Fibroblast of mammary gland (primary cell): ENCODE measurements around the gene VEPH1.
A peak's percentile ranks its signal among the peaks of the same experiment; 100 is the strongest.

Source experiments
- DNase-seq: peaks from one replicate; pipeline ENCODE4 v3.0.0-alpha.2; 2010; ENCODE audit warnings: low read depth
- H3K4me3 ChIP-seq: 2 replicates; pipeline ENCODE4 v1.5.1; 2011; ENCODE audit warnings: low read depth, mild to moderate bottlenecking, low read length, moderate library complexity; ENCODE audit not compliant: control insufficient read depth
- CTCF ChIP-seq: conservative IDR thresholded peaks from 2 replicates; pipeline ENCODE4 v1.5.1; 2011; ENCODE audit warnings: low read depth, low read length, inconsistent platforms; ENCODE audit not compliant: control insufficient read depth, insufficient read depth

VEPH1 gene

DNA sequence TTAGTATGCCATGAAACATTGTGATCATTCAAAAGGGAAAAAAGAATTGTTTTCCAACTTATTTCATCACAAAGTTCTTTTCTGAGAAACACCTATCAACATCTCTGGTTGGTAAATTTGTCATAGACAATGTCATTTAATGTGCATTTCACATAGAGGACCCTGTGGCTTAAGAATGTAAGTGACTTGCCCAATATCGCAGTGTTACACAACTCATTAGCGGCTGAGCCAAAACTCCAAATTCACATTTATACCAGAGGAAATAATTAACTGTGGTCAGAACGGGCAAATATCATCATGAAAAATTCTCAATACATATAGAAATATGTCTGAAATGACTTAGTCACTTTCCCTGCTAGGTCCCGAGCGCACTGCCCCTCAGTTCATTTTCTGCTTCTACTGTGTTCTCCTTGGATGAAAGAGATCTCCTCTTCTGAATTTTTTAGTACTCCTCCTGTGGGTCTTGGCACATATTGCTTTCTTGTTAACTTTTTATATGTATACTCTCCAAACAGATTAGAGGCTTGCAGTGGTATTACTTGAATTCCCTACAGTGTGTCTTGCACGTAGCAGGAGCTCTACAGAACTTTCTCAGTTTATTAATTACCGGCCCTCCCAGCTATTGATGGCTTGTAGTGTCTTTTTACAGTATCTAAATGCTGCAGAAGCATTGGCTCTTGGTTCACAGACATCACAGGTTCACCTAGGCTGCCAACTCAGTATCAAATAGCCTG, 33.5 kb downstream of the VEPH1 start:
- no peak for DNase-seq
- no peak overlapping the region for H3K4me3 ChIP-seq
- TF ChIP-seq CTCF, result no peak

DNA sequence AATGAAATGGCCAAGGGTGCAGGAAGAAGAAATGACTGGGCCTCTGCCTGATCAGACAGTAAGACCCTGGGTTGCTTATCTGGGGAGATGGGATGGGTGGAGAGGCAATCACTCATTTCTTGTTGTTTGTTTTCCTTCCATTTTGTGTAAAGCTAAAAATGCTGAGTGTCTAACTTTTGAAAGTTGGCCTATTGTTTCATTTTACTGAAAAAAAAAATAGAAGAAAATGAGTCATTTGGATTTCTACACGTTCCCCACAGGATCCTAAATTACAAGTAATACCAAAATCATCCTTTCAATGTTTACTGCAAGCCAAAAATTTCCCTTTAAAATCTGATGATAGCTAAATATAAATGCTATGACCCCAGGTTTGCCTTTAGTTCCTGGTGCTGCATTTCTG, 36.0 kb downstream of the VEPH1 start:
- H3K4me3 ChIP-seq, result no peak overlapping the region
- no peak for TF ChIP-seq CTCF
- DNase-seq, result peak; percentile 64

- no peak overlapping the region for H3K4me3 ChIP-seq
- TF ChIP-seq CTCF, result no peak
- no peak for DNase-seq
These were observed 37.5 kb downstream of the VEPH1 start for GRCh38 chr3:157465741-157466140.

DNA sequence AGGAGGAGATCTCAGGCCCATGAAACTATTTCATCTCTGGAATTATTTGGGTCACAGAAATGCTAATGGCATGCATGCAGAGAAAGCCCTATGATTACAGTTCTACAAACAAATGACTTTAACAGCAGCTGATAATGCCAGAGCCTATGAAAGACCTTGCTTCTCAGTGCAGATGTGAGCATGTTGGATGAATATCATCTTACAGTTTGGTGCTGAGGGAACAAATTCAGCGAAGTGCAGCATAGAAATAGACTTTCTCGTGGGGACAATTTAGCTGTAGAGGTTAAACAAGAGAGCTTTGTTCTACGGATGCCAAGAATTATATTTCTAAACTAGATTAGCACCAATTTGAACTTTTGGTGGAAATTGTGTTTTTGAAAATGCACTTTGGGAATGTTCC, 38.9 kb downstream of the VEPH1 start:
- no peak for DNase-seq
- TF ChIP-seq CTCF, result no peak
- no peak overlapping the region for H3K4me3 ChIP-seq

DNA sequence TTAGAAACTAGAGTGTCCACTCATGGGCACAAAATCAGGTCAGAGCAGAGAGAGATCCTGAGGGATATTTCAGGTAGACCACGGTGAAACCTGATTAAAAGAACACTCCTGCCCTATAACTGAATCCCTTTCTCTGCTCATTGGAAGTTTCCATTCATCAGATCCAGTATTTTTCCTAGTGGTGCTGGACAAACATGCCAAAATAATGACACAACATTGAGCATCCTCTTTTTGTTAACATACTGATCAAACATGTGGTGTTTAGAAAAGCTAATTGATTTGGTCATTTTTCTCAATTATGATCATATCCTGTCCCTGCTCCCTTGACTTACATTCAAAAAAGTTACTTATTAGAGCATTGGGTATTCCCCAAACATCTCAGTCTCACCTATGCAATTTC, 39.4 kb downstream of the VEPH1 start:
- H3K4me3 ChIP-seq, result no peak overlapping the region
- DNase-seq, result no peak
- TF ChIP-seq CTCF, result no peak

- H3K4me3 ChIP-seq, result no peak overlapping the region
- DNase-seq, result peak; percentile 83
- no peak for TF ChIP-seq CTCF
These were observed 43.0 kb downstream of the VEPH1 start for GRCh38 chr3:157460253-157460652.

- no peak for DNase-seq
- no peak for TF ChIP-seq CTCF
- no peak overlapping the region for H3K4me3 ChIP-seq
These were observed 43.5 kb downstream of the VEPH1 start for GRCh38 chr3:157459706-157460105.
